ENCODE data around the gene TMEM11.

Gene TMEM11

GRCh38 chr17:21247552-21248258 is 33.7 kb upstream of the TMEM11 start:
- Histone ChIP-seq H3K36me3 (ENCODE audit: insufficient read depth, low read length) (no peaks in the 10 kb centered on the region), H3K9me3 (ENCODE audit: control insufficient read depth, insufficient read depth, low read length) (no peaks in the 10 kb centered on the region), H3K9ac (ENCODE audit: low read depth, low read length) (no peak overlapping the region), H3K4me1 (ENCODE audit: insufficient read depth, low read length) (no peaks in the 10 kb centered on the region; the same call in 1 of the 2 replicates)

- no peaks in the 10 kb centered on the region for H3K36me3 ChIP-seq (ENCODE audit: insufficient read depth, low read length)
- no peaks in the 10 kb centered on the region for H3K9me3 ChIP-seq (ENCODE audit: control insufficient read depth, insufficient read depth, low read length)
- H3K4me1 ChIP-seq (ENCODE audit: insufficient read depth, low read length), result no peaks in the 10 kb centered on the region; the same call in 1 of the 2 replicates
Measured at GRCh38 chr17:21246698-21247097, 32.7 kb upstream of the TMEM11 start.

GRCh38 chr17:21245639-21246084 is 31.7 kb upstream of the TMEM11 start:
- no peak overlapping the region for H3K9ac ChIP-seq (ENCODE audit: low read depth, low read length)
- H3K36me3 ChIP-seq (ENCODE audit: insufficient read depth, low read length), result no peaks in the 10 kb centered on the region
- H3K4me1 ChIP-seq (ENCODE audit: insufficient read depth, low read length), result no peaks in the 10 kb centered on the region; the same call in 1 of the 2 replicates
- H3K9me3 ChIP-seq (ENCODE audit: control insufficient read depth, insufficient read depth, low read length), result no peaks in the 10 kb centered on the region

More at GRCh38 chr17:21246698-21247097, 32.7 kb upstream of the TMEM11 start:
- no peak overlapping the region for H3K9ac ChIP-seq (ENCODE audit: low read depth, low read length)

GRCh38 chr17:21243516-21244303 is 29.7 kb upstream of the TMEM11 start:
- Histone ChIP-seq H3K36me3 (ENCODE audit: insufficient read depth, low read length) (no peaks in the 10 kb centered on the region), H3K4me1 (ENCODE audit: insufficient read depth, low read length) (peaks cover 11% of the 10 kb centered on the region; the same call in 1 of the 2 replicates), H3K9ac (ENCODE audit: low read depth, low read length) (no peak overlapping the region), H3K9me3 (ENCODE audit: control insufficient read depth, insufficient read depth, low read length) (no peaks in the 10 kb centered on the region)

- no peaks in the 10 kb centered on the region for H3K36me3 ChIP-seq (ENCODE audit: insufficient read depth, low read length)
- no peaks in the 10 kb centered on the region for H3K9me3 ChIP-seq (ENCODE audit: control insufficient read depth, insufficient read depth, low read length)
- H3K4me1 ChIP-seq (ENCODE audit: insufficient read depth, low read length), result peaks cover 11% of the 10 kb centered on the region; the same call in 1 of the 2 replicates
- no peak overlapping the region for H3K9ac ChIP-seq (ENCODE audit: low read depth, low read length)
Measured at GRCh38 chr17:21242780-21243515, 29.0 kb upstream of the TMEM11 start.

GRCh38 chr17:21242026-21242697 is 28.2 kb upstream of the TMEM11 start:
- Histone ChIP-seq H3K36me3 (ENCODE audit: insufficient read depth, low read length) (no peaks in the 10 kb centered on the region), H3K9ac (ENCODE audit: low read depth, low read length) (no peak overlapping the region), H3K4me1 (ENCODE audit: insufficient read depth, low read length) (peaks cover 11% of the 10 kb centered on the region; the same call in 1 of the 2 replicates), H3K9me3 (ENCODE audit: control insufficient read depth, insufficient read depth, low read length) (no peaks in the 10 kb centered on the region)

- H3K4me1 ChIP-seq (ENCODE audit: insufficient read depth, low read length), result peaks cover 11% of the 10 kb centered on the region; the same call in 1 of the 2 replicates
- no peaks in the 10 kb centered on the region for H3K9me3 ChIP-seq (ENCODE audit: control insufficient read depth, insufficient read depth, low read length)
- H3K9ac ChIP-seq (ENCODE audit: low read depth, low read length), result no peak overlapping the region
- no peaks in the 10 kb centered on the region for H3K36me3 ChIP-seq (ENCODE audit: insufficient read depth, low read length)
Measured at GRCh38 chr17:21241564-21241963, 27.6 kb upstream of the TMEM11 start.

GRCh38 chr17:21240369-21241055 is 26.6 kb upstream of the TMEM11 start:
- Histone ChIP-seq H3K36me3 (ENCODE audit: insufficient read depth, low read length) (no peaks in the 10 kb centered on the region), H3K4me1 (ENCODE audit: insufficient read depth, low read length) (peaks cover 11% of the 10 kb centered on the region; the same call in 1 of the 2 replicates), H3K9me3 (ENCODE audit: control insufficient read depth, insufficient read depth, low read length) (no peaks in the 10 kb centered on the region), H3K9ac (ENCODE audit: low read depth, low read length) (no peak overlapping the region)

GRCh38 chr17:21239680-21240368 is 25.9 kb upstream of the TMEM11 start:
- H3K4me1 ChIP-seq (ENCODE audit: insufficient read depth, low read length), result peaks cover 11% of the 10 kb centered on the region; the same call in 1 of the 2 replicates
- no peaks in the 10 kb centered on the region for H3K9me3 ChIP-seq (ENCODE audit: control insufficient read depth, insufficient read depth, low read length)
- no peak overlapping the region for H3K9ac ChIP-seq (ENCODE audit: low read depth, low read length)
- H3K36me3 ChIP-seq (ENCODE audit: insufficient read depth, low read length), result no peaks in the 10 kb centered on the region

GRCh38 chr17:21235921-21236320 is 22.0 kb upstream of the TMEM11 start:
- H3K4me1 ChIP-seq (ENCODE audit: insufficient read depth, low read length), result peaks cover 11% of the 10 kb centered on the region; the same call in 1 of the 2 replicates
- no peaks in the 10 kb centered on the region for H3K36me3 ChIP-seq (ENCODE audit: insufficient read depth, low read length)
- H3K9me3 ChIP-seq (ENCODE audit: control insufficient read depth, insufficient read depth, low read length), result no peaks in the 10 kb centered on the region
- H3K9ac ChIP-seq (ENCODE audit: low read depth, low read length), result no peak overlapping the region

- H3K9ac ChIP-seq (ENCODE audit: low read depth, low read length), result no peak overlapping the region
Measured at GRCh38 chr17:21233581-21234347, 19.8 kb upstream of the TMEM11 start.

GRCh38 chr17:21232033-21232749 is 18.2 kb upstream of the TMEM11 start:
- H3K9ac ChIP-seq (ENCODE audit: low read depth, low read length), result no peak overlapping the region
- no peaks in the 10 kb centered on the region for H3K9me3 ChIP-seq (ENCODE audit: control insufficient read depth, insufficient read depth, low read length)
- no peaks in the 10 kb centered on the region for H3K4me1 ChIP-seq (ENCODE audit: insufficient read depth, low read length)
- H3K36me3 ChIP-seq (ENCODE audit: insufficient read depth, low read length), result no peaks in the 10 kb centered on the region

More at GRCh38 chr17:21233581-21234347, 19.8 kb upstream of the TMEM11 start:
- H3K9me3 ChIP-seq (ENCODE audit: control insufficient read depth, insufficient read depth, low read length), result no peaks in the 10 kb centered on the region
- no peaks in the 10 kb centered on the region for H3K36me3 ChIP-seq (ENCODE audit: insufficient read depth, low read length)
- no peaks in the 10 kb centered on the region for H3K4me1 ChIP-seq (ENCODE audit: insufficient read depth, low read length)
